GM12878 (cell line): ENCODE results near the gene ADD2.

Source experiments
- CBFB ChIP-seq: IDR thresholded peaks from 2 replicates; pipeline ENCODE4 v1.6.1; 2016; ENCODE audit warnings: antibody characterized with exemption, low read depth
- CHD2 ChIP-seq: IDR thresholded peaks from 2 replicates; pipeline ENCODE4 v1.6.1; 2011; ENCODE audit warnings: low read depth, low read length, improper control_type of control experiment, borderline replicate concordance
- IRF4 ChIP-seq: IDR thresholded peaks from 2 replicates; pipeline ENCODE4 v1.6.1; 2011; ENCODE audit warnings: low read depth, low read length
- POLR2AphosphoS5 ChIP-seq: IDR thresholded peaks from 2 replicates; pipeline ENCODE4 v1.6.1; 2011; ENCODE audit warnings: mild to moderate bottlenecking, low read length, inconsistent platforms
- RAD51 ChIP-seq: fragments of 450-650 bp; IDR thresholded peaks from 2 replicates; pipeline ENCODE4 v1.6.1; 2016; ENCODE audit warnings: moderate library complexity, mild to moderate bottlenecking, inconsistent platforms
- RFX5 ChIP-seq: IDR thresholded peaks from 2 replicates; pipeline ENCODE4 v1.6.1; 2011; ENCODE audit warnings: low read depth, low read length, improper control_type of control experiment
- YY1 ChIP-seq: IDR thresholded peaks from 2 replicates; pipeline ENCODE4 v1.6.1; 2011; ENCODE audit warnings: low read depth, mild to moderate bottlenecking, low read length
- TF ChIP-seq, protein P1 (sequence below): IDR thresholded peaks from 2 replicates; pipeline ENCODE4 v1.6.1; 2011; ENCODE audit warnings: borderline replicate concordance, low read depth, mild to moderate bottlenecking, moderate library complexity, mixed read lengths, low read length; ENCODE audit not compliant: insufficient read depth; ENCODE audit errors: extremely low read length
- TF ChIP-seq, protein P2 (sequence below): fragments of 450-650 bp; IDR thresholded peaks from 2 replicates; pipeline ENCODE4 v1.6.1; 2018; ENCODE audit warnings: mild to moderate bottlenecking, low read depth, moderate library complexity; ENCODE audit not compliant: partially characterized antibody
- TF ChIP-seq, protein P3 (sequence below), 3 experiments: IDR thresholded peaks in 2 of 3; conservative IDR thresholded peaks in 1 of 3; 2 replicates each; pipeline ENCODE4 v1.5.1; 2011; ENCODE audit warnings: low read depth in 3 of 3, low read length in 3 of 3, mild to moderate bottlenecking in 3 of 3, control low read depth in 2 of 3, moderate library complexity in 2 of 3, inconsistent platforms in 1 of 3, mixed read lengths in 1 of 3; ENCODE audit not compliant: control insufficient read depth in 2 of 3, insufficient read depth in 1 of 3; ENCODE audit errors: extremely low read depth in 1 of 3

DNA sequence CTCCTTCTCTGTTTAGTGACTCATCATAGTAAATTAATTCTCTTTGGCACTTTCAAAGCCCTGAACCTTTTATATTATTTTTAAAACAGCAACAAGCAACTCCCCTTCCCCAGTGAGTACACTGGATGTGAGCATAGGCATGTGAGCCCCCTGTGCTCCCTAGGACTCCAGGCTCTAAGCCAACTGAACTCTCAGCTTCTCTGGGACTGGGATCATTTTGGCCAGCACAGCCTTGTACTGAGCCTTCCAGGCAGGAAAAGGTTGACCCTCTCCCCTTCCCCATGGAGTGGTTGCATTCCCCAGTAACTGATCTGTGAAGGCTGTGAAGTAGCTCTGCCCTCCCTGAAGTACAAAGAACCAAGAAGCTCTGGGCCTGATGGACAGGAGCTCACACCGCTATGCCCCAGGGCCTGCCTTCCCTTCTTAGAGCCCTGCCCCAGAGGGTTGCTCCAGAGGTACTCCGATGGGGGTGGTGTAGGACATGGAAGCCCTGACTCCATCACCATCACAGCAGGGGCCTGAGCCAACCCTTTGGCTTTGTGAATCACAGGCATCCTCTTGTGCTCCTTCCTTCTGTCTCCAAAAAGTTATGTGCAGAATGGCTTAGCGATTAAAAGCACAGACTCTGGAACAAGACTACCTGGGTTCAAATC is 57.8 kb downstream of the ADD2 start:
- TF ChIP-seq, protein P1, sequence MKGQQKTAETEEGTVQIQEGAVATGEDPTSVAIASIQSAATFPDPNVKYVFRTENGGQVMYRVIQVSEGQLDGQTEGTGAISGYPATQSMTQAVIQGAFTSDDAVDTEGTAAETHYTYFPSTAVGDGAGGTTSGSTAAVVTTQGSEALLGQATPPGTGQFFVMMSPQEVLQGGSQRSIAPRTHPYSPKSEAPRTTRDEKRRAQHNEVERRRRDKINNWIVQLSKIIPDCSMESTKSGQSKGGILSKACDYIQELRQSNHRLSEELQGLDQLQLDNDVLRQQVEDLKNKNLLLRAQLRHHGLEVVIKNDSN: no peak
- no peak for TF ChIP-seq YY1
- TF ChIP-seq, protein P2, sequence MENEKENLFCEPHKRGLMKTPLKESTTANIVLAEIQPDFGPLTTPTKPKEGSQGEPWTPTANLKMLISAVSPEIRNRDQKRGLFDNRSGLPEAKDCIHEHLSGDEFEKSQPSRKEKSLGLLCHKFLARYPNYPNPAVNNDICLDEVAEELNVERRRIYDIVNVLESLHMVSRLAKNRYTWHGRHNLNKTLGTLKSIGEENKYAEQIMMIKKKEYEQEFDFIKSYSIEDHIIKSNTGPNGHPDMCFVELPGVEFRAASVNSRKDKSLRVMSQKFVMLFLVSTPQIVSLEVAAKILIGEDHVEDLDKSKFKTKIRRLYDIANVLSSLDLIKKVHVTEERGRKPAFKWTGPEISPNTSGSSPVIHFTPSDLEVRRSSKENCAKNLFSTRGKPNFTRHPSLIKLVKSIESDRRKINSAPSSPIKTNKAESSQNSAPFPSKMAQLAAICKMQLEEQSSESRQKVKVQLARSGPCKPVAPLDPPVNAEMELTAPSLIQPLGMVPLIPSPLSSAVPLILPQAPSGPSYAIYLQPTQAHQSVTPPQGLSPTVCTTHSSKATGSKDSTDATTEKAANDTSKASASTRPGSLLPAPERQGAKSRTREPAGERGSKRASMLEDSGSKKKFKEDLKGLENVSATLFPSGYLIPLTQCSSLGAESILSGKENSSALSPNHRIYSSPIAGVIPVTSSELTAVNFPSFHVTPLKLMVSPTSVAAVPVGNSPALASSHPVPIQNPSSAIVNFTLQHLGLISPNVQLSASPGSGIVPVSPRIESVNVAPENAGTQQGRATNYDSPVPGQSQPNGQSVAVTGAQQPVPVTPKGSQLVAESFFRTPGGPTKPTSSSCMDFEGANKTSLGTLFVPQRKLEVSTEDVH: no peak
- no peak for TF ChIP-seq RFX5
- TF ChIP-seq POLR2AphosphoS5: no peak
- TF ChIP-seq, protein P3, sequence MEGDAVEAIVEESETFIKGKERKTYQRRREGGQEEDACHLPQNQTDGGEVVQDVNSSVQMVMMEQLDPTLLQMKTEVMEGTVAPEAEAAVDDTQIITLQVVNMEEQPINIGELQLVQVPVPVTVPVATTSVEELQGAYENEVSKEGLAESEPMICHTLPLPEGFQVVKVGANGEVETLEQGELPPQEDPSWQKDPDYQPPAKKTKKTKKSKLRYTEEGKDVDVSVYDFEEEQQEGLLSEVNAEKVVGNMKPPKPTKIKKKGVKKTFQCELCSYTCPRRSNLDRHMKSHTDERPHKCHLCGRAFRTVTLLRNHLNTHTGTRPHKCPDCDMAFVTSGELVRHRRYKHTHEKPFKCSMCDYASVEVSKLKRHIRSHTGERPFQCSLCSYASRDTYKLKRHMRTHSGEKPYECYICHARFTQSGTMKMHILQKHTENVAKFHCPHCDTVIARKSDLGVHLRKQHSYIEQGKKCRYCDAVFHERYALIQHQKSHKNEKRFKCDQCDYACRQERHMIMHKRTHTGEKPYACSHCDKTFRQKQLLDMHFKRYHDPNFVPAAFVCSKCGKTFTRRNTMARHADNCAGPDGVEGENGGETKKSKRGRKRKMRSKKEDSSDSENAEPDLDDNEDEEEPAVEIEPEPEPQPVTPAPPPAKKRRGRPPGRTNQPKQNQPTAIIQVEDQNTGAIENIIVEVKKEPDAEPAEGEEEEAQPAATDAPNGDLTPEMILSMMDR (IDR thresholded peaks at IDR 0.05 in 2 of 3, conservative IDR thresholded peaks at IDR 0.05 in 1 of 3; ENCODE audit: control insufficient read depth in 2 of 3, extremely low read depth in 1 of 3, insufficient read depth in 1 of 3, low read depth in 3 of 3, low read length in 3 of 3): no peak
- no peak for TF ChIP-seq CHD2
- TF ChIP-seq IRF4: no peak
- no peak for TF ChIP-seq CBFB
- TF ChIP-seq RAD51: no peak
